GM23338 (cell line): ENCODE measurements around the gene ZNF552.

ENCODE experiments used
- CTCF ChIP-seq, 2 experiments: fragments of 200-600 bp in 1 of 2; sonication (generic) in 1 of 2; conservative IDR thresholded peaks; 2 replicates each; pipeline versions ENCODE4 v1.5.1 to v1.6.1; 2016 to 2017; ENCODE audit warnings: antibody characterized with exemption in 2 of 2, low read depth in 2 of 2, mild to moderate bottlenecking in 2 of 2, moderate library complexity in 1 of 2
- EZH2 ChIP-seq: fragments of 200-600 bp; sonication (generic); IDR thresholded peaks from one replicate; pipeline ENCODE4 v1.8.0; 2017; ENCODE audit warnings: antibody characterized with exemption, mild to moderate bottlenecking, low read depth; ENCODE audit not compliant: unreplicated experiment
- EZH2phosphoT487 ChIP-seq: fragments of 200-600 bp; sonication (generic); IDR thresholded peaks from one replicate; pipeline ENCODE4 v1.8.1; 2018; ENCODE audit warnings: antibody characterized with exemption; ENCODE audit not compliant: unreplicated experiment
- POLR2AphosphoS5 ChIP-seq: IDR thresholded peaks from 2 replicates; pipeline ENCODE4 v1.6.1; 2016; ENCODE audit warnings: antibody characterized with exemption, low read depth
- REST ChIP-seq: IDR thresholded peaks from one replicate; pipeline ENCODE4 v1.6.1; 2018; ENCODE audit warnings: antibody characterized with exemption; ENCODE audit not compliant: unreplicated experiment
- ZNF331 ChIP-seq: fragments of 250-450 bp; sonication (Bioruptor Pico); IDR thresholded peaks from 2 replicates; pipeline ENCODE4 v1.5.0; 2020; ENCODE audit warnings: low read depth, mild to moderate bottlenecking, moderate library complexity

DNA sequence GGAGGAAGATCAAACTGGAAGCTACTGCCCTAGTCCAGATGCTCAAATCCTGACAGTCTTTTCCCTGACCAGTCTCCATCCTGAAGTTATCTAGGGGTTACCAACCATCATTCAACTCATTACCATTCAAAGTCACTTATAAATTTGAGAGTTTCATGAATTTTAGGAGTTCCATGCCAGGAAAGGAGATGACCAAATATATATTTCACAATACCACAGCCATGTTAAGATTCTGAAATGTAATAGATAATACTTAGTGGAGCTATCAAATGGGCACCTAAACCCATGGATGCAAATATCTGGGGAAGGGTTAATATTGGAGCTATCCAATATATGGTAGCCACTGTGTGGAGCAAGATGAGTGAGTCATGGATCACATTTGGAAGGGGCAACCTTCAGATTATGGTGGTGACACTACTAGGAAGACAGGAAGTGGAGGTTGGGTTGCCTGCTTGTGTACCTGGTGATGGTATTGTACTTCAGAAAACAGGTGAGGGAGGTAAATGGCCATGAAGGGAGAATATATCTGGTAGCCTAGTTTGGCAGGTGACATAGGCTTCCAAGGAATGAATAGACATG lies 26.5 kb downstream of the ZNF552 start:
- TF ChIP-seq CTCF (conservative IDR thresholded peaks at IDR 0.05; ENCODE audit: low read depth in 2 of 2) = no peak
- TF ChIP-seq REST = no peak
- TF ChIP-seq EZH2 = no peak
- no peak for TF ChIP-seq EZH2phosphoT487
- no peak for TF ChIP-seq POLR2AphosphoS5
- TF ChIP-seq ZNF331 (CRISPR knock-in tag) = no peak
